NCI-H226 (cell line): ENCODE measurements around the gene RASSF8.

Source experiments
- DNase-seq: peaks from one replicate; pipeline ENCODE4 v3.0.0-alpha.2; 2015

The RASSF8 gene

GRCh38 chr12:26062006-26062405 is 103.5 kb downstream of the RASSF8 start:
- DNase-seq: no peak

GRCh38 chr12:26062566-26062965 is 104.1 kb downstream of the RASSF8 start:
- no peak for DNase-seq

GRCh38 chr12:26065451-26065850 is 107.0 kb downstream of the RASSF8 start:
- DNase-seq: no peak

- DNase-seq: no peak
Observed at GRCh38 chr12:26068503-26068902, 110.0 kb downstream of the RASSF8 start.

GRCh38 chr12:26069796-26070195 is 111.3 kb downstream of the RASSF8 start:
- no peak for DNase-seq

GRCh38 chr12:26077915-26078702 is 119.6 kb downstream of the RASSF8 start:
- peak; percentile 21 for DNase-seq

- DNase-seq: no peak
Observed at GRCh38 chr12:26080911-26081310, 122.4 kb downstream of the RASSF8 start.

GRCh38 chr12:26086936-26087335 is 128.5 kb downstream of the RASSF8 start:
- DNase-seq: no peak

- peak; percentile 34 for DNase-seq
Observed at GRCh38 chr12:26088998-26089397, 130.5 kb downstream of the RASSF8 start.

- DNase-seq: peak; percentile 81
Observed at GRCh38 chr12:26090836-26091510, 132.5 kb downstream of the RASSF8 start.

GRCh38 chr12:26091822-26092221 is 133.3 kb downstream of the RASSF8 start:
- no peak for DNase-seq

- no peak for DNase-seq
Observed at GRCh38 chr12:26092346-26093105, 134.0 kb downstream of the RASSF8 start.

GRCh38 chr12:26095186-26095585 is 136.7 kb downstream of the RASSF8 start:
- DNase-seq: no peak

GRCh38 chr12:26096036-26096435 is 137.6 kb downstream of the RASSF8 start:
- DNase-seq: no peak

GRCh38 chr12:26097046-26097878 is 138.8 kb downstream of the RASSF8 start:
- peak; percentile 56 for DNase-seq

- DNase-seq: no peak
Observed at GRCh38 chr12:26100666-26101349, 142.3 kb downstream of the RASSF8 start.

GRCh38 chr12:26101350-26101734 is 142.9 kb downstream of the RASSF8 start:
- DNase-seq: no peak

GRCh38 chr12:26101763-26102162 is 143.3 kb downstream of the RASSF8 start:
- DNase-seq: no peak

- DNase-seq: no peak
Observed at GRCh38 chr12:26102953-26103352, 144.5 kb downstream of the RASSF8 start.

GRCh38 chr12:26106347-26106746 is 147.9 kb downstream of the RASSF8 start:
- DNase-seq: no peak

- no peak for DNase-seq
Observed at GRCh38 chr12:26108915-26109314, 150.4 kb downstream of the RASSF8 start.

GRCh38 chr12:26109343-26109881 is 150.9 kb downstream of the RASSF8 start:
- no peak for DNase-seq
